NCI-H1417 treated with DMSO at 0.1 percent for 48 hours (cell line): ENCODE data around the gene P3H4.

ENCODE experiments used
- DNase-seq: peaks from one replicate; lab custom pipeline; 2025; lab: John Stamatoyannopoulos, UW

Gene P3H4

DNA sequence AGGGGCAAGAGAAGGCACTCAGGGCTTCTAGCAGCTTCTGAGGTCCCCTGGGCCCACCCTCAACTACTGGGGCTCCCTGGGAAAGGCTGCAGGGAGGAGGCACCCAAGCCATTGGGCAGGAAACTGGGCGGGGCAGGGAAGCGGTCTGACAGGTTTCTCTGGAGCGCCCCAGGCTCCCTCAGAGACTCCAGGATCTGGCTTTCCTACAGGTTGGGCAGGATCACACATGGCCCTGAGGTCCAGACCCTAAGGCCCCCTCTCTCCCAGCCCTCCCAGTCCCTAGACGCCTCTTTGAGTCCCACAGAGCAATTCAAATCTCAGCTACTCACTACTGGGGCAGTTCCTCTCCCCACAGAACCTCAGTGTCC, 39.5 kb downstream of the P3H4 start:
- no peak for DNase-seq

DNA sequence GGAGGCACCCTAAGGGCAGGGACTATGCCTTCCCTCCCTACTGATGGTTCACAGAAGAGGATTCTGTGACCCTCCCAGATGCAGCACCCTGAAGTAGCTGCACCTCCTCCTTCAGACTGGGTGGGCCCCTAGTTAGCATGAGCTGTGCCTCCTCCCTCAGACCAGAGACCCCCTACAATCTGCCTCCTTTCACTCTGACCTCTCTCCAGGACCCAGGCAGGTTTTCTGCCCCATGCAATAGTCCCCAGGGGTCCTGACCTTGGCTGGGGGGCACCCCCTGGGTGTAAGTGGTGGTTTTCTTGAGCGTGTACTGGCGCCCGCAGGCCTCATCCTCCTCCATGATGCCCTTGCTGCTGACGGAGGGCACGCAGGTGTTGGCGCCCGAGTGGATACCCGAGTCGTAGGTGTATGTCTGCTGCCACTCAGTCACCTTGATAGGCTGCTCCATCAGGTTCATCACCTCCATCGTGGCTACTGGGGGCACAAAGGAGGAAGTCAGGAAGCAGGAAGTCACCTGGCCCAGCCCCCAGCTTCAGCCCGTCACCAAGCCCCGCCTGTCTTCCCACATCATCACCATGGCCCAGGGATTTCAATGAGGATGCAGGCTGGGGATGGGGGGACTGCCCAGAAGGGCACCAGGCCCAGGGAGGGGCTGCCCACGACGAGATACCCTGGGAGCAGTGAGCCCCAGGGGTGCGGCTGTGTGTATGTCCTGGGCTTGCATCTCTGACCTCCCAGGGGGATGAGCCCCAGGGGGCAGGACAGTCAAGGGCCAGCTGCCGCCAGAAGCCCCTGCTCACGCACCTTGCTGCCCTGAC, 40.2 kb downstream of the P3H4 start:
- DNase-seq = no peak

DNA sequence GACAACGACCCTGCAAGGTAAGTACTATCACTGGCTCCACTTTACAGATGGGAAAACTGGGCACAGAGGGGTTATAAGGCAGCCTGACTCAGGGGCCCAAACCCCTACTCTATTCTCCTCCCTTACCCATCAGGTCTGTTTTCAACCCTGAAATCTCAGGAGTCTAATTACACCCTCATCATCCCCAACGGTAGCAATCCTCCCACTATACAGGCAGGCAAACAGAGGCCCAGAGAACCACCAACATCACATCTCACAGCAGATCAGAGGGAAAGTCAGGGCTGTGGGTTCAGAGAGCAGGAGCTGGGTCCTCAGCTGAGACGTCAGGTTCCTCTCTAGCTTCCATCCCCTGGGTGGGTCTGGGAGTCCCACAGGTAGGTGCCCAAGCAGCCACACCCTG, 41.8 kb downstream of the P3H4 start:
- no peak for DNase-seq

DNA sequence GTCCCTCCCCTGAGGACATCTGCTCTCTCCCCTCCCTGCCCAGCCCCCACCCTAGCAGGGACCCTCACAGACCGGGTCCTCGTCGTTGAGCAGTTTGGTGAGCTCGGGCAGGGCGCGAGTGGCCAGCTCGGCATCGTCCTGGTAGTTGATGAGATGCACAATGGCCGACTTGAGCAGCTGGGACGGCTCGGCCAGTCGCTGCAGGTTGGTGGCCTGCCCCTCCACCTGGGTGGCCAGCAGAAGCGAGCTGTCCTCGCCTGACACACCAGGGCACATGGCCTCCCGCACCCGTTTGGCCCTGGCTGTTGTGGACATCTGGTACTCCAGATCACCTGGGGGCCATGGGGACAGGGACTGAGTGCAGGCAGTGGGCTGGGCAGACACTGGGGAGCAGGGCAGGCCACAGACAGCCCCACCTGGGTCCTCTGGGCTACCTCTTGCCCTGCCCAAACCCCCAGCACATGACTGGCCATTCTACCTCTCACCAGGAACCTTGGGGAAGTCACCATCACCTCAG, 42.3 kb downstream of the P3H4 start:
- no peak for DNase-seq

DNA sequence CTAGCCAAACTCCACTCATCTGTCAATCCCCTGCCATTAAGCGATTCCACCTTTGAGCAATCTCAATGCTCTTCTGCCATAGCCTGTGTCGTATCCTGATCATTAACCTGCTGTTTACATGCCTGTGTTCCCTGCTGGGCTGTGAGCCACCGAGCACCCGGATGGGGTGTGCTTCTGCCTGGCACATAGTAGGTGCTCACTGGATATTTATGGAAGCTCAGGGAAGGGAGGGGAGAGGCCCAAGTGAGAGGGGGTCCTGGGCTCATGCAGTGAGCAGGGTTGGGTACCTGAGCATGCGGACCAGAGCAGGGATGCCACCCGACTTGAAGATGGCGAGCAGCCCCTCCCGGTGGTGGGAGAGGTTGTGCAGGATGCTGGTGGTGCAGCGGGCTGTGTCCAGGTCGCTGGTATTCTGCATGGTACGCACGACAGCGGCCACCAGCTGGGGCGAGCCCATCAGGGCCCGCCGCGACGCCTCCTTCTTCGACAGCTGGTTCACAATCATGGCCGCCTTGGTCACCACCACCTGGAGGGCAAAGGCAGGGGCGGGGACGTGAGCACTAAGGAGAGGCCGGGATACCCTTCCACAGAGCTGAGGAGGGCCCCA, 43.0 kb downstream of the P3H4 start:
- DNase-seq = no peak

DNA sequence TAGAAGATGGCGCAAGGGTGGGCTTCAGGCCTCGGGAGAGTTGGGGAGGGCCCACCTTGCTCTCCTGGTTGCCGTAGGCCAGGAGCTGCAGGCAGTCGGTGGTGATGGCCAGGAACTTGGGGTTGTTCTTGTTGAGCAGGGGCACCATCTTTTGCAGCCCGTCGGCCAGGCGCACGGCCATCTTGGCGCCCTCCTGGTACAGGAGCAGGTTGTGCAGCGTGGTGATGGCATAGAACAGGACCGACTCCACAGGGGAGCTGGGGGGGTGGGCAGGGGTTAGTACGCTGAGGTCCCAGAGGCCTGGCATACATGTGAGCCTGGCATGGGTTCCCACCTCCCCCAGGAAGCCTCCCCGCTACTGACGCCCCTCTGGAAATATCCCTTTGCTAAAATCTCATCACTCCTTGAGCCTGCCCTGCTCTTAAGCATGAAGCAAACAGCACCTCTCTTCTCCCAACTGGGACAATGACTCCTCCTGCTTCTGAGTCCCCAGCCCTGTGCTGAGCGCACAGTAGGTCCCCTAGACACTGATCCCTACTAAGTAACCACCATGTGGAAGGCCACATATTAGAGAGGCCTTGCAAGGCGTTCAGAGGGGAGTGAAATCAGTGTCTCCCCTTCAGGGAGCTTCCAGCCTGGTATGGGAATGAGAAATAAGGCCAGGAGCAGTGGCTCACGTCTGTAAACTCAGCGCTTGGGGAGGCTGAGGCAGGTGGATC, 44.3 kb downstream of the P3H4 start:
- DNase-seq = no peak

DNA sequence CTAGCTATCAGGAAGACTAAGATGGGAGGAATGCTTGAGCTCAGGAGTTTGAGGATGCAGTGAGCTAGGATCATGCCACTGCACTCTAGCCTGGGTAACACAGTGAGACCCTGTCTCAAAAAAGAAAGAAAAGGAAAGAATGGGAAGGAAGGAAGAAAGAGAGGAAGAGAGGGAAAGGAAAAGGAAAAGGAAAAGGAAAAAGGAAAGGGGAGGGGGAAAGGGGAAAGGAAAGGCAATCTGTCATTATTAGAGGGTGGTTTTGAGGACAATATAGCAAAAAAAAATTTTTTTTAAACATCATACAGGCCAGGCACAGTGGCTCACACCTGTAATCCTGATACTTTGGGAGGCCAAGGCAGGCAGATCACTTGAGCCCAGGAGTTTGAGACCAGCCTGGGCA, 45.6 kb downstream of the P3H4 start:
- no peak for DNase-seq

DNA sequence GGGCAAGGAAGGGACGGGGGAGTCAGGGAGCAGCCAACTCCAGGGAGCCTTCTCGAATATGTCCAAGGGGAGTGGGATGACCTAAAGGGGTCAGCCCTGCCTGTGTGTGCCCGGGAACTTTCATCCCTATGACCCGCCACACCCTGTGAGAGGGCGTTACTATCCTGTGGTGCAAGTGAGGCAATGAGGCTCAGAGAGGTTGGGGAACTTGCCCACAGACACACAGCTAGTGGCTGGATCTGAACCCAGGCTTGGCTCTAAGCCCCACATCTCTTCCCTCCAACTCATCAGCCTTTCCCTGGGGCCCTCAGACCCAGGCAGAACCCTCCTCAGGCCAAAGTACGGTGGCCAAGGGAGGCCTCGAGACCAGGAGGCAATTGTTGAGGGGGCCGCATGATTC, 48.4 kb downstream of the P3H4 start:
- no peak for DNase-seq

DNA sequence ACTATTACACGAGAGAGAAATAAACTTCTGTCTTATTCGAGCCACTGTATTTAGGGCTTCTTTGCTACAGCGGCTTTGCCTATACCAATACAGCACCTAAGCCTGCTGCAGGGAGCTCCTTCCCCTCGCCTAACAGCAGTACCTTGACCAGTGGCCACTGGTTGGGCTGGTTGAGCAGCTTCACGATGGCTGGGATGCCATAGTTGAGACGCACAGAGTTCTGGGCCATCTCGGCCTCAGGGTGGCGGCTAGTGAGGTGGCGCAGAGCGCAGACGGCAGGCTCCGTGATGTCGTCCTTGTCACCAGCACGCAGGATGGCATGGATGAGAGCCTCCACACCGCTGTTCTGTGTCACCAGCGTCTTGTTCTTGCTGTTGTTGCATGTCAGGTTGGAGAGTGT, 48.9 kb downstream of the P3H4 start:
- no peak for DNase-seq

DNA sequence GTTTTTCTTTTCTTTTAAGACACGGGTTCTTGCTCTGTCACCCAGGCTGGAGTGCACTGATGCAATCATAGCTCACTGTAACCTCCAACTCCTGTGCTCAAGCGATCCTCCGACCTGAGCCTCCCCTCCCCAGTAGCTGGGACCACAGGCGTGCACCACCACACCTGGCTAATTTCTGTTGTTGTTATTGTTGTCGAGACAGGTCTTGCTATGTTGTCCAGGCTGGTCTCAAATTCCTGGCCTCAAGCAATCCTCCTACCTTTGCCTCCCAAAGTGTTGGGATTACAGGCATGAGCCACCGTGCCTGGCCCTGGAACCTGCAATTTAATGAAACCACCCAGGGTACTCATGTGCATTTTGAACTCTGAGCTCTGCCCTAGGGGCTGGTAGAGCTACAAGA, 49.4 kb downstream of the P3H4 start:
- no peak for DNase-seq

DNA sequence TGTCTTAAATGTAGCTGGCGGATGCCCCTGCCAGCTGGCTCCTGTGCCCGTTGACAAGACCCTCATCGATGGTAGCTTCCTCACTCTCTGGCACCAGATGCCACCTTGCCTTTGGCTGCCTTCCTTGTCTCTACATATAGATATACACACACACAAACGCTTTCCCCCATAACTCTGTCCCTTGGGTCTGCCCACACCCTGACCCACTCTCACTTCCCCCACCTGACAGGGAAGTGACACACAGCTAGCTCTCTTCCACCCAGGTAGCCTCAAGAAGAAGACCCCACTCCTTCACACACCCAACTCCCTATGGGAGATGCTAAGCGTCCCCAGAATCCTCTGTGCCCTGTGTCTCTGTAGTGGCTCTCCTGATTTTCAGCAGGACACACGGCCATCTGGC, 50.9 kb downstream of the P3H4 start:
- DNase-seq = no peak

DNA sequence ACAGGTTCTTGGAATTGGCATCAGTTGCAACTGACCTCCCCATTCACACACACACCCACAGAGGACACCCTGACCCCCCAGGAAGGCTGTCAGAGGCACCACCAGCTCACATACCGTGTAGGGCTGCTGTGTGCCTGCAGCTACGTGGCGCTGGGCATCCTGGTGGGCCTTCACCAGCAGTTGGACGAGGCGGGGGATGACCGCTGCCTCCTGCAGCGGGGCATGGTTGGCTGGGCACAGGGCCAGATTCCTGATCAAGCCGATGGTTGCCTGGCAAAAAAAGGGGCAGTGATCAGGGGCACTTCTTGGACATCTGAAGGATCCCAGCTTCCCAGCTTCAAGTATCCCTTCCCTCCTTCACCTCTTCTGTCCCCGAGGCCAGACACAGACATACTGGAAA, 53.1 kb downstream of the P3H4 start:
- no peak for DNase-seq

DNA sequence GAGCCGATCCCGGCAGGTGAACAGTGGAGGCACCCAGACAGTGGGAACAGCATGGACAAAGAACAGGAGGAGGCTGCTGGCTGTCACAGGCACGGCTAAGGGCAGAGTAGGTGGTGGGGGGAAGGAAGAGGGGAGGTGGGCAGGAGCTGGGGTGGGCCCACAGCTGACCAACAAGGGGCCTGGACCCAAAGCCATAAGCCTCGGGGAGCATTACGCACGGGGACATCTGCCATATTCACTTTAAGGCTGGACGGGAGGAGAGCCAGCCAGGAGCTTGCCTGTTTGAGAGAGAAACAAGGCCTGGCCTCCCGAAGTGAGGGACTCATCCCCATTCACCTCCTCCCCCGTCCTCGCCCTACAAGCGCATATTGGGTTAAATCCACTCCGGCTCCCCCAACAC, 57.7 kb downstream of the P3H4 start:
- no peak for DNase-seq
